Measurements from ENCODE around the gene SEPHS2. TPM values are rescaled to one million over a fixed set of nuclear protein-coding genes. Genes with fewer than 3 reads are reported as not detected.

The SEPHS2 gene
- total and polyA plus RNA-seq, 2 of the 8 experiments (the other 6 are each of a cell fraction or from before 2014, with no cell fraction given), result 28.2 to 61.8 TPM

DNA sequence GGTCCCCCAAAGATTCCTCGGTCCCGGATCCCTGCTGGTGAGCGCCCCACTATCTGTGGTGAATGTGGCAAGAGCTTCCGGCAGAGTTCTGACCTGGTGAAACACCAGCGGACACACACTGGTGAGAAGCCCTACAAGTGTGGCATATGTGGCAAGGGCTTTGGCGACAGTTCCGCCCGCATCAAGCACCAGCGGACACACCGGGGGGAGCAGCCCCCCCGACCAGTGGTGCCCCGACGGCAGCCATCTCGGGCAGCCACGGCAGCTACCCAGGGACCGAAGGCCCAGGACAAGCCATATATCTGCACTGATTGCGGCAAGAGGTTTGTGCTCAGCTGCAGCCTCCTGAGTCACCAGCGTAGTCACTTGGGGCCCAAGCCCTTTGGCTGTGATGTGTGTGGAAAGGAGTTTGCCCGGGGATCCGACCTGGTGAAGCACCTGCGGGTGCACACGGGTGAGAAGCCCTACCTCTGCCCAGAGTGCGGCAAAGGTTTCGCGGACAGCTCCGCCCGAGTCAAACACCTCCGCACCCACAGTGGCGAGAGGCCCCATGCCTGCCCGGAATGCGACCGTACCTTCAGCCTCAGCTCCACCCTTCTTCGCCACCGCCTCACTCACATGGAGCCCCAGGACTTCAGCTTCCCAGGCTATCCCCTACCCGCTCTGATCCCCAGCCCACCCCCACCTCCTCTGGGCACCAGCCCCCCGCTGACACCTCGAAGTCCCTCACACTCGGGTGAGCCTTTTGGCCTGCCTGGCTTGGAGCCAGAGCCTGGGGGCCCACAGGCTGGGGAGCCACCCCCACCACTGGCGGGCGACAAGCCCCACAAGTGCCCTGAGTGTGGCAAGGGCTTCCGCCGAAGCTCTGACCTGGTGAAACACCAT lies 47.7 kb downstream of the SEPHS2 start:
- POLR2A ChIA-PET (ENCODE audit: partially characterized antibody), result interaction anchor here (0.6 to 12.6 kb wide), 11 partner anchors 8 to 47 kb away, joined by 3 to 151 read pairs (median 15); partner anchors contain the start of genes CD2BP2, MYL11, SEPTIN1 and ZNF771
- Histone ChIP-seq H3K9me3 (ENCODE audit: insufficient read depth in 2 of 2, low read depth in 1 of 2, low read length in 1 of 2) (no peaks in the 10 kb centered on the region), H2BK120ac (replicated peaks; ENCODE audit: low read depth, low read length) (no peak overlapping the region), H4K8ac (ENCODE audit: extremely low read depth, insufficient read depth, low read length) (peak overlapping the region; percentile 51; the same call in 1 of the 2 replicates), H3K4me2 (ENCODE audit: insufficient read depth in 1 of 2, low read depth in 2 of 2, low read length in 2 of 2) (no peak overlapping the region), H3K23ac (ENCODE audit: insufficient read length) (no peak overlapping the region), H3K9ac (replicated peaks in 1 of 4; ENCODE audit: extremely low read depth in 1 of 4, low read depth in 3 of 4, low read length in 3 of 4) (no peak overlapping the region), H2BK12ac (ENCODE audit: low read depth, low read length) (no peak overlapping the region), H3K36me3 (ENCODE audit: control insufficient read depth in 2 of 4, insufficient read depth in 4 of 4, low read length in 3 of 4) (peaks cover 4 to 21% (median 14%) of the 10 kb centered on the region in 4 experiments; a peak in 6 of 8 replicates), H4K20me1 (replicated peaks in 1 of 2; ENCODE audit: control insufficient read depth in 1 of 2, insufficient read depth in 2 of 2, low read length in 2 of 2) (peaks cover 12 to 17% of the 10 kb centered on the region in 2 experiments), H3K56ac (replicated peaks; ENCODE audit: insufficient read length, low read depth, low read length) (no peak overlapping the region), H4K91ac (replicated peaks; ENCODE audit: insufficient read length, low read length) (no peak overlapping the region), H3K79me1 (ENCODE audit: low read depth, low read length) (no peaks in the 10 kb centered on the region; the same call in 1 of the 2 replicates), H2AK5ac (ENCODE audit: low read depth, low read length) (no peak overlapping the region), H4K5ac (ENCODE audit: insufficient read length, low read depth, low read length) (no peak overlapping the region), H3K4me1 (replicated peaks in 1 of 4; ENCODE audit: control insufficient read depth in 3 of 4, insufficient read depth in 4 of 4, low read length in 3 of 4) (peaks cover 0 to 15% (median 9%) of the 10 kb centered on the region in 4 experiments; a peak in 6 of 7 replicates), H3K4ac (replicated peaks; ENCODE audit: insufficient read length, low read depth, low read length) (no peak overlapping the region), H3K79me2 (ENCODE audit: control insufficient read depth in 1 of 2, insufficient read depth in 2 of 2, low read length in 2 of 2) (peaks cover 5 to 21% of the 10 kb centered on the region in 2 experiments; a peak in 2 of 4 replicates), H3K18ac (ENCODE audit: extremely low read depth, low read length) (no peak overlapping the region), H2BK15ac (ENCODE audit: low read length) (no peak overlapping the region), H3K23me2 (ENCODE audit: low read depth, low read length) (peaks cover 11% of the 10 kb centered on the region; the same call in 1 of the 2 replicates), H2AFZ (ENCODE audit: low read length) (no peak overlapping the region), H3K27me3 (replicated peaks in 1 of 4; ENCODE audit: control insufficient read depth in 3 of 4, extremely low read depth in 1 of 4, insufficient read depth in 3 of 4, low read length in 3 of 4) (no peaks in the 10 kb centered on the region; a peak in 1 of 7 replicates), H2BK20ac (ENCODE audit: low read length) (no peak overlapping the region), H3K27ac (ENCODE audit: low read depth, low read length) (no peak overlapping the region), H2BK5ac (ENCODE audit: low read depth, low read length) (no peak overlapping the region), H3K4me3 (ENCODE audit: extremely low read depth in 1 of 4, insufficient read depth in 2 of 4, low read depth in 3 of 4, low read length in 4 of 4) (no peak overlapping the region), H3K14ac (ENCODE audit: insufficient read length) (no peak overlapping the region)
- DNase-seq (ENCODE audit: low read depth in 1 of 2, low spot score in 2 of 2), result no peak
- no peak for FAIRE-seq
- TF ChIP-seq POLR2A (IDR thresholded peaks at IDR 0.05; ENCODE audit: control extremely low read depth in 1 of 2, low read depth in 2 of 2, low read length in 2 of 2), result peak in 1 of 2 experiments; percentile 60; a peak in 1 of 3 replicates
- no peak for TF ChIP-seq TEAD4 (IDR thresholded peaks at IDR 0.05; ENCODE audit: low read depth, low read length)
- no peak for TF ChIP-seq ASH2L (IDR thresholded peaks at IDR 0.05; ENCODE audit: low read length)
- TF ChIP-seq BRCA1 (IDR thresholded peaks at IDR 0.05; ENCODE audit: low read depth, low read length), result no peak
- no peak for TF ChIP-seq SP1 (IDR thresholded peaks at IDR 0.05; ENCODE audit: low read depth, low read length)
- no peak for TF ChIP-seq RBBP5 (IDR thresholded peaks at IDR 0.05; ENCODE audit: borderline replicate concordance, low read depth, low read length)
- TF ChIP-seq, protein P1, sequence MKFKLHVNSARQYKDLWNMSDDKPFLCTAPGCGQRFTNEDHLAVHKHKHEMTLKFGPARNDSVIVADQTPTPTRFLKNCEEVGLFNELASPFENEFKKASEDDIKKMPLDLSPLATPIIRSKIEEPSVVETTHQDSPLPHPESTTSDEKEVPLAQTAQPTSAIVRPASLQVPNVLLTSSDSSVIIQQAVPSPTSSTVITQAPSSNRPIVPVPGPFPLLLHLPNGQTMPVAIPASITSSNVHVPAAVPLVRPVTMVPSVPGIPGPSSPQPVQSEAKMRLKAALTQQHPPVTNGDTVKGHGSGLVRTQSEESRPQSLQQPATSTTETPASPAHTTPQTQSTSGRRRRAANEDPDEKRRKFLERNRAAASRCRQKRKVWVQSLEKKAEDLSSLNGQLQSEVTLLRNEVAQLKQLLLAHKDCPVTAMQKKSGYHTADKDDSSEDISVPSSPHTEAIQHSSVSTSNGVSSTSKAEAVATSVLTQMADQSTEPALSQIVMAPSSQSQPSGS (IDR thresholded peaks at IDR 0.05; ENCODE audit: low read length), result no peak
- no peak for TF ChIP-seq KDM5A (IDR thresholded peaks at IDR 0.05; ENCODE audit: low read length)
- TF ChIP-seq POLR2AphosphoS5 (IDR thresholded peaks at IDR 0.05; ENCODE audit: low read depth, low read length), result peak; percentile 45
- TF ChIP-seq FOSL1 (IDR thresholded peaks at IDR 0.05; ENCODE audit: insufficient read depth, low read depth, low read length), result no peak
- WGBS, 2 experiments (ENCODE audit: extremely low coverage in 1 of 2, insufficient coverage in 1 of 2, insufficient read length in 1 of 2, insufficient replicate concordance in 2 of 2, low coverage in 1 of 2, low lambda C conversion rate in 2 of 2, missing lambda C conversion rate in 1 of 2), result 94% methylated on average over 28 of the region's 42 CpGs; no CpG with 5 or more reads in 1 of the 2 experiments
- CTCF ChIA-PET (ENCODE audit: partially characterized antibody), result interaction anchor here (0.7 to 2.6 kb wide), 5 partner anchors 11 to 261 kb away, joined by 3 to 23 read pairs (median 8); partner anchors contain the start of genes FBRS, SEPTIN1 and ZNF771
